Uterus (tissue), 4 donors: ENCODE data around the gene ZNF831. TPM values are rescaled to one million over a fixed set of nuclear protein-coding genes. Genes with fewer than 3 reads are reported as not detected.

Experiments used
- DNase-seq, 2 donors: peaks; one replicate each; pipeline ENCODE4 v3.0.0-alpha.2; 2019 to 2020
- H3K27ac ChIP-seq, 2 donors: fragments of 200-600 bp; sonication (generic); 1 replicate in 1 of 2; 2 replicates in 1 of 2; pipeline ENCODE4 v1.5.1; 2016 to 2018
- H3K27me3 ChIP-seq, 2 donors: fragments of 200-600 bp; sonication (generic); one replicate each; pipeline ENCODE4 v1.5.1; 2018 to 2019; ENCODE audit warnings: control low read depth in 1 of 2
- H3K36me3 ChIP-seq, 2 donors: fragments of 200-600 bp; sonication (generic); one replicate each; pipeline ENCODE4 v1.5.1; 2019; ENCODE audit warnings: control low read depth in 1 of 2
- H3K4me1 ChIP-seq, 2 donors: fragments of 200-600 bp; sonication (generic); one replicate each; pipeline ENCODE4 v1.5.1; 2018 to 2019; ENCODE audit warnings: control low read depth in 1 of 2
- H3K4me3 ChIP-seq, 2 donors: fragments of 200-600 bp; sonication (generic); 1 replicate in 1 of 2; 2 replicates in 1 of 2; pipeline ENCODE4 v1.5.1; 2018 to 2019; ENCODE audit warnings: mild to moderate bottlenecking in 1 of 2
- H3K9me3 ChIP-seq, 2 donors: fragments of 200-600 bp; sonication (generic); one replicate each; pipeline ENCODE4 v1.5.1; 2019; ENCODE audit warnings: control low read depth in 1 of 2
- CTCF ChIP-seq, 4 experiments: fragments of 200-600 bp in 2 of 4; fragments of 450-650 bp in 2 of 4; sonication (generic) in 2 of 4; IDR thresholded peaks; one replicate each; pipeline ENCODE4 v1.5.1; 2016 to 2019; ENCODE audit warnings: antibody characterized with exemption in 4 of 4, mild to moderate bottlenecking in 2 of 4, moderate library complexity in 1 of 4
- POLR2A ChIP-seq, 2 donors: fragments of 450-650 bp; IDR thresholded peaks; one replicate each; pipeline ENCODE4 v1.6.1; 2016; ENCODE audit warnings: antibody characterized with exemption in 2 of 2, mild to moderate bottlenecking in 1 of 2, moderate library complexity in 1 of 2
- intact Hi-C: fragments of 100-400 bp; cut with DNase I; formaldehyde crosslinking; loops from one replicate; pipeline ENCODE4 v1.15.1; 2023; ENCODE audit warnings: low total_unique reads
- total RNA-seq, 4 donors: library from RNA; depleted of rRNA in 3 of 4; stranded (reverse); fragments of >200 nt in 3 of 4; gene quantifications; one replicate each; pipeline versions ENCODE4 v1.1.0 to v1.2.4, GENCODE V29; 2014 to 2023
- donor health status: DM: yes; HTN: yes; CAD: no.

Gene ZNF831
- total RNA-seq, 4 donors from 2014 or later, result 0.21 to 3.1 (median 0.43) TPM

DNA sequence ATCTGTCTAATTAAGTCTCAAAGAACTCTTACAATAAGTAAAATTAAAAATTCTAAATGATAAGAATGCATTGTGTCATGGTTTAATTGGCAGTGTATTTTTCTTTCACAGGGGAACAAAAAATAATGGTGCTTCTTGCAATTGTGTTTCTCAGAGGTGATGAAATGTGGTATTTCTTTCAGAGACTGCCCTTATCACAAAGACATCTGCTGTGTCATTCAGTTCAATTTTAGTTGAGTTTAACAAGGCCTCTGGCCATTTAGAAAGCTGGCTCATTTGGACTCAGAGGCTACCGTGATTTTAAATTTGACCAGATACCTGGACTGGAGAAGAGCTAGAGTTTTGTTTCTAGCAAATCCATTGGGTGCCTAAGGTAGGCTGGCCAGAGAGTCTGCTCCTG is 23.6 kb upstream of the ZNF831 start:
- H3K27me3 ChIP-seq, result no peaks in the 10 kb centered on the region
- no peak for DNase-seq
- no peaks in the 10 kb centered on the region for H3K9me3 ChIP-seq
- no peaks in the 10 kb centered on the region for H3K4me1 ChIP-seq
- TF ChIP-seq CTCF (IDR thresholded peaks at IDR 0.05) (no peak), POLR2A (IDR thresholded peaks at IDR 0.05) (no peak)
- no peaks in the 10 kb centered on the region for H3K36me3 ChIP-seq
- no peak overlapping the region for H3K4me3 ChIP-seq
- no peak overlapping the region for H3K27ac ChIP-seq
- intact Hi-C loops, result no loop called here

DNA sequence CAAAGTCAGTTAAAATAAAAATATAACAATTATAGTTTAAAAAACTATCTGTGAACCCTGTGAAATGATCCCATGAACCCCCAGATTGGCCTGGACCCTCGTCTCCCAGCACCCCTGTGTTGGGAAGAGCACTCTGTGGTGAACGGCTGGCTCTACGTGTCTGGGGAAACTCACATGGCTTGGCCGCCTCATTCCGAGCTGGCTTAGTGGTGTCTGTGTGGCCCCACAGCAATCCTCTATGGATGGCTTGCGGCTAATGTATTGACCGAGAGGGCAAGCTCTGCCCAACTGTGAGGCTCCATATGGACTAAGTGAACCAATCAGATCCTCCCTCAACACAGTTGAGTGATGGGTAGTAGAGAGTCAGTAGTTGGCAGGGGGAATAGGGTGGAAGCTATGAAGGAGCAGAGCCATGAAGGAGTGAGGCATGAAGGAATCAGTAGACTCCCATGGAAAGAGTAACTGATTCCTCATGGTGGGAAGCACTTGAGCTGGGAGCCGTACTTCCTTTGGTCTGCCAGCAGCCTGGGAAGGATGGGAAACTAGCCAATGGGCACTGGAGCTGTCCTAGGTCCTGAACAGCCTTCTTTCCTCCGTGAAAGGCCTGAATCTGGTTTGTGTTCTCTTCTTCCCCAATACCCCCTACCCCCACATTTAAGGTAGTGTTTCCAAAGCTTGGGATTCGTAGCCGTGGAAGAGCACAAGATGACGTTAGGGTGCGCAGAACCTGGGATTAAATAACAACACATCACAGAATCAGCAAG is 21.6 kb upstream of the ZNF831 start:
- intact Hi-C loops, result no loop called here
- H3K4me1 ChIP-seq, result no peaks in the 10 kb centered on the region
- no peak overlapping the region for H3K27ac ChIP-seq
- DNase-seq, result no peak
- TF ChIP-seq CTCF (IDR thresholded peaks at IDR 0.05) (no peak), POLR2A (IDR thresholded peaks at IDR 0.05) (no peak)
- no peaks in the 10 kb centered on the region for H3K9me3 ChIP-seq
- H3K4me3 ChIP-seq, result no peak overlapping the region
- no peaks in the 10 kb centered on the region for H3K27me3 ChIP-seq
- H3K36me3 ChIP-seq, result no peaks in the 10 kb centered on the region

- Histone ChIP-seq H3K36me3 (no peaks in the 10 kb centered on the region), H3K27me3 (no peaks in the 10 kb centered on the region), H3K4me3 (no peak overlapping the region), H3K9me3 (no peaks in the 10 kb centered on the region), H3K4me1 (no peaks in the 10 kb centered on the region), H3K27ac (no peak overlapping the region)
- intact Hi-C loops, result no loop called here
- no peak for TF ChIP-seq POLR2A (IDR thresholded peaks at IDR 0.05)
- DNase-seq, result no peak
Observed at GRCh38 chr20:59143326-59143725, 20.3 kb upstream of the ZNF831 start.

GRCh38 chr20:59144179-59144830 is 19.3 kb upstream of the ZNF831 start:
- intact Hi-C loops, result no loop called here
- H3K36me3 ChIP-seq, result no peaks in the 10 kb centered on the region
- no peaks in the 10 kb centered on the region for H3K4me1 ChIP-seq
- no peaks in the 10 kb centered on the region for H3K9me3 ChIP-seq
- no peak overlapping the region for H3K27ac ChIP-seq
- no peak for DNase-seq
- no peak overlapping the region for H3K4me3 ChIP-seq
- TF ChIP-seq POLR2A (IDR thresholded peaks at IDR 0.05), result no peak
- no peak for TF ChIP-seq CTCF (IDR thresholded peaks at IDR 0.05)
- no peaks in the 10 kb centered on the region for H3K27me3 ChIP-seq

GRCh38 chr20:59144831-59145196 is 18.8 kb upstream of the ZNF831 start:
- Histone ChIP-seq H3K36me3 (no peaks in the 10 kb centered on the region), H3K9me3 (no peaks in the 10 kb centered on the region), H3K27ac (no peak overlapping the region), H3K4me3 (no peak overlapping the region), H3K27me3 (no peaks in the 10 kb centered on the region), H3K4me1 (no peaks in the 10 kb centered on the region)
- DNase-seq, result no peak
- TF ChIP-seq CTCF (IDR thresholded peaks at IDR 0.05) (no peak), POLR2A (IDR thresholded peaks at IDR 0.05) (no peak)
- intact Hi-C loops, result no loop called here
